GM21825 (cell line): Measurements from ENCODE around the gene COMMD1.
A peak's percentile ranks its signal among the peaks of the same experiment; 100 is the strongest.
"Not testable (repeated sequence)": the region's sequence is repeated elsewhere in the genome, so short reads cannot be mapped to it uniquely, and the experiment has no call there.

Experiments used
- ATAC-seq: cut with Tn5 transposase; IDR thresholded peaks from one replicate; pipeline ENCODE4 v1.9.1; 2021; ENCODE audit warnings: mild to moderate bottlenecking, moderate library complexity; ENCODE audit not compliant: unreplicated experiment

COMMD1 gene

GRCh38 chr2:61905372-61906185, at the start of gene COMMD1:
TSS of gene COMMD1 (plus strand) at chr2:61905674. CDS start at chr2:61905679, 5 bp downstream.
- peak; percentile 97 for ATAC-seq

- ATAC-seq: no peak
Observed at GRCh38 chr2:61857224-61857623, 48.2 kb upstream of the COMMD1 start.

GRCh38 chr2:61862085-61862484, 43.4 kb upstream of the COMMD1 start:
- ATAC-seq: no peak

GRCh38 chr2:61866482-61867089, 38.9 kb upstream of the COMMD1 start:
- not testable (repeated sequence) for ATAC-seq

GRCh38 chr2:61876400-61876799, 29.1 kb upstream of the COMMD1 start:
- no peak for ATAC-seq

GRCh38 chr2:61877571-61878245, 27.8 kb upstream of the COMMD1 start:
- no peak for ATAC-seq

GRCh38 chr2:61878761-61879160, 26.7 kb upstream of the COMMD1 start:
- no peak for ATAC-seq

GRCh38 chr2:61879351-61879750, 26.1 kb upstream of the COMMD1 start:
- ATAC-seq: not testable (repeated sequence)

GRCh38 chr2:61882850-61883249, 22.6 kb upstream of the COMMD1 start:
- no peak for ATAC-seq

GRCh38 chr2:61885896-61886603, 19.4 kb upstream of the COMMD1 start:
- ATAC-seq: no peak

GRCh38 chr2:61887717-61888266, 17.7 kb upstream of the COMMD1 start:
- ATAC-seq: peak; percentile 4

GRCh38 chr2:61888267-61889055, 17.0 kb upstream of the COMMD1 start, which contains the start of gene CCT4:
TSS of gene CCT4 (minus strand) at chr2:61888656. CDS start at chr2:61888507, 149 bp downstream.
- ATAC-seq: peak; percentile 79

GRCh38 chr2:61898810-61899209, 6.7 kb upstream of the COMMD1 start:
- no peak for ATAC-seq

- ATAC-seq: no peak
Observed at GRCh38 chr2:61900281-61900680, 5.2 kb upstream of the COMMD1 start.

- peak; percentile 8 for ATAC-seq
Observed at GRCh38 chr2:61906186-61906470, 654 bp downstream of the COMMD1 start.

- ATAC-seq: no peak
Observed at GRCh38 chr2:61909116-61909515, 3.6 kb downstream of the COMMD1 start.

- ATAC-seq: no peak
Observed at GRCh38 chr2:61910603-61911002, 5.1 kb downstream of the COMMD1 start.

- ATAC-seq: no peak
Observed at GRCh38 chr2:61911510-61911909, 6.0 kb downstream of the COMMD1 start.

- ATAC-seq: not testable (repeated sequence)
Observed at GRCh38 chr2:61914794-61915193, 9.3 kb downstream of the COMMD1 start.

- ATAC-seq: no peak
Observed at GRCh38 chr2:61920548-61920947, 15.1 kb downstream of the COMMD1 start.
